ENCODE measurements around the gene ZNF436.

Gene ZNF436

GRCh38 chr1:23369335-23370013, at the start of gene ZNF436:
ZNF436 (minus strand) TSS chr1:23369836; CDS start chr1:23368005, 1,831 bp downstream.
- DNase-seq, result peak; percentile 98

GRCh38 chr1:23419180-23419579, 49.5 kb upstream of the ZNF436 start:
- no peak for DNase-seq

- DNase-seq, result peak; percentile 51
These were observed 47.9 kb upstream of the ZNF436 start for GRCh38 chr1:23417570-23417969.

- DNase-seq, result no peak
These were observed 47.3 kb upstream of the ZNF436 start for GRCh38 chr1:23416964-23417363.

GRCh38 chr1:23408797-23409290, 39.2 kb upstream of the ZNF436 start:
- no peak for DNase-seq

- no peak for DNase-seq
These were observed 37.5 kb upstream of the ZNF436 start for GRCh38 chr1:23407016-23407630.

GRCh38 chr1:23405946-23406345, 36.3 kb upstream of the ZNF436 start:
- DNase-seq, result no peak

GRCh38 chr1:23403735-23404486, 34.3 kb upstream of the ZNF436 start:
- DNase-seq, result peak; percentile 97

GRCh38 chr1:23403355-23403734, 33.7 kb upstream of the ZNF436 start:
- DNase-seq, result no peak

GRCh38 chr1:23403038-23403336, 33.4 kb upstream of the ZNF436 start:
- DNase-seq, result no peak

GRCh38 chr1:23402286-23403037, 32.8 kb upstream of the ZNF436 start:
- no peak for DNase-seq

GRCh38 chr1:23401313-23401712, 31.7 kb upstream of the ZNF436 start:
- DNase-seq, result no peak

- DNase-seq, result no peak
These were observed 30.9 kb upstream of the ZNF436 start for GRCh38 chr1:23400324-23401114.

- no peak for DNase-seq
These were observed 29.6 kb upstream of the ZNF436 start for GRCh38 chr1:23399229-23399628.

GRCh38 chr1:23397908-23398307, 28.3 kb upstream of the ZNF436 start:
- no peak for DNase-seq

- no peak for DNase-seq
These were observed 26.7 kb upstream of the ZNF436 start for GRCh38 chr1:23396380-23396779.

- no peak for DNase-seq
These were observed 26.2 kb upstream of the ZNF436 start for GRCh38 chr1:23395849-23396248.

- no peak for DNase-seq
These were observed 25.6 kb upstream of the ZNF436 start for GRCh38 chr1:23395154-23395724.

- DNase-seq, result no peak
These were observed 25.0 kb upstream of the ZNF436 start for GRCh38 chr1:23394684-23395083.

- no peak for DNase-seq
These were observed 24.5 kb upstream of the ZNF436 start for GRCh38 chr1:23394181-23394580.

GRCh38 chr1:23393706-23394105, 24.1 kb upstream of the ZNF436 start:
- no peak for DNase-seq
